Neural progenitor cell (in vitro differentiated cells): ENCODE data around the gene IGFN1.

ENCODE experiments used
- CTCF ChIP-seq: fragments of 200-600 bp; sonication (generic); IDR thresholded peaks from 2 replicates; pipeline ENCODE4 v1.5.1; 2017; ENCODE audit warnings: antibody characterized with exemption, mild to moderate bottlenecking
- EZH2 ChIP-seq: fragments of 200-600 bp; sonication (generic); IDR thresholded peaks from 2 replicates; pipeline ENCODE4 v1.6.1; 2017; ENCODE audit warnings: antibody characterized with exemption, mild to moderate bottlenecking, moderate library complexity
- EZH2phosphoT487 ChIP-seq: fragments of 200-600 bp; sonication (generic); IDR thresholded peaks from 2 replicates; pipeline ENCODE4 v1.6.1; 2017; ENCODE audit warnings: antibody characterized with exemption

GRCh38 chr1:201253906-201254624 lies 63.4 kb downstream of the IGFN1 start:
- TF ChIP-seq CTCF = no peak
- no peak for TF ChIP-seq EZH2
- no peak for TF ChIP-seq EZH2phosphoT487
